Kidney (tissue), 14 donors: ENCODE data around the gene PRKN. TPM values are rescaled to one million over a fixed set of nuclear protein-coding genes. Genes with fewer than 3 reads are reported as not detected.

Experiments used
- DNase-seq, 5 donors: peaks; one replicate each; pipeline ENCODE4 v3.0.0-alpha.2; 2013 to 2020
- FAIRE-seq: peaks from 2 replicates; lab custom pipeline; 2012; peaks lifted over from hg19 to GRCh38; lab: Jason Lieb, UNC
- H3K27ac ChIP-seq, 2 donors: one replicate each; pipeline ENCODE4 v1.7.0; 2013; ENCODE audit warnings: low read depth in 2 of 2, low read length in 2 of 2, inconsistent platforms in 1 of 2
- H3K27me3 ChIP-seq: one replicate; pipeline ENCODE4 v1.7.1; 2013; ENCODE audit warnings: low read length, inconsistent platforms; ENCODE audit not compliant: control insufficient read depth, insufficient read depth
- H3K36me3 ChIP-seq, 3 donors: one replicate each; pipeline versions ENCODE4 v1.7.0 to v1.7.1; 2013; ENCODE audit warnings: low read length in 3 of 3, control low read depth in 1 of 3, inconsistent platforms in 1 of 3; ENCODE audit not compliant: insufficient read depth in 3 of 3, control insufficient read depth in 2 of 3
- H3K4me1 ChIP-seq, 3 donors: one replicate each; pipeline versions ENCODE4 v1.7.0 to v1.7.1; 2013; ENCODE audit warnings: low read length in 3 of 3, inconsistent platforms in 1 of 3, low read depth in 1 of 3; ENCODE audit not compliant: control insufficient read depth in 2 of 3, insufficient read depth in 2 of 3
- H3K4me3 ChIP-seq, 3 donors: one replicate each; pipeline versions ENCODE4 v1.7.0 to v1.8.1; 2013; ENCODE audit warnings: low read length in 3 of 3, control low read depth in 1 of 3, inconsistent platforms in 1 of 3
- H3K9ac ChIP-seq, 3 donors: one replicate each; pipeline versions ENCODE4 v1.7.0 to v1.7.1; 2013; ENCODE audit warnings: low read length in 3 of 3, control low read depth in 1 of 3, inconsistent platforms in 1 of 3
- H3K9me3 ChIP-seq, 3 donors: one replicate each; pipeline versions ENCODE4 v1.7.0 to v1.7.1; 2013; ENCODE audit warnings: low read length in 3 of 3, control low read depth in 1 of 3, inconsistent platforms in 1 of 3; ENCODE audit not compliant: control insufficient read depth in 2 of 3, insufficient read depth in 1 of 3
- CTCF ChIP-seq: IDR thresholded peaks from 3 replicates; pipeline ENCODE4 v1.5.1; 2012; ENCODE audit warnings: mild to moderate bottlenecking, moderate library complexity, borderline replicate concordance; ENCODE audit not compliant: insufficient read depth; ENCODE audit errors: extremely low read depth
- intact Hi-C: fragments of 100-400 bp; cut with DNase I; formaldehyde crosslinking; loops from one replicate; pipeline ENCODE4 v1.11.1; 2022
- polyA plus RNA-seq: library from polyadenylated mRNA; stranded (reverse); fragments of 350-450 nt; fragmentation: Illumina TruSeq; extraction: RNeasy Lipid Tissue Mini Kit (QIAGEN cat#74804); gene quantifications from one replicate; pipeline ENCODE4 v1.2.3, GENCODE V29; 2014; ENCODE audit warnings: low read depth, low replicate concordance; ENCODE audit not compliant: insufficient read depth
- total RNA-seq: library from RNA; stranded (reverse); fragmentation: NEBNext Ultra II Directional; extraction: Animal tissue kit (Norgen Biotek cat#: 25700); gene quantifications from one replicate; pipeline ENCODE4 v1.2.1, GENCODE V29; 2021
- donor health status: control.
- donor health status: control.
- donor health status: control.
- donor health status: control.
- donor health status: control.
- donor health status: DM: yes; HTN: yes; CAD: no.
- donor health status: Normal renal cell carcinoma (clear cell type).

The PRKN gene
- total and polyA plus RNA-seq, 2 donors from 2014 or later, result 8.6 to 10.4 TPM

GRCh38 chr6:162478192-162478671, 249.3 kb downstream of the PRKN start:
- Histone ChIP-seq H3K4me3 (peak overlapping the region in 2 of 3 donors; percentile 2 to 13), H3K9me3 (no peaks in the 10 kb centered on the region), H3K9ac (no peak overlapping the region), H3K36me3 (no peaks in the 10 kb centered on the region), H3K27me3 (no peaks in the 10 kb centered on the region), H3K4me1 (peaks cover 0 to 11% (median 4%) of the 10 kb centered on the region in 3 donors), H3K27ac (peak overlapping the region; percentile 26 to 32)
- TF ChIP-seq CTCF, result no peak
- intact Hi-C loops, result no loop called here
- DNase-seq (peak in 2 of 5 donors; percentile 33 to 34), FAIRE-seq (no peak)

- H3K4me1 ChIP-seq, result peaks cover 0 to 11% (median 4%) of the 10 kb centered on the region in 3 donors
- H3K27ac ChIP-seq, result no peak overlapping the region
- DNase-seq (no peak), FAIRE-seq (no peak)
- intact Hi-C loops, result no loop called here
- H3K9ac ChIP-seq, result no peak overlapping the region
- no peak for TF ChIP-seq CTCF
- H3K36me3 ChIP-seq, result no peaks in the 10 kb centered on the region
- H3K9me3 ChIP-seq, result no peaks in the 10 kb centered on the region
- no peak overlapping the region for H3K4me3 ChIP-seq
- no peaks in the 10 kb centered on the region for H3K27me3 ChIP-seq
Observed at GRCh38 chr6:162474722-162475121, 252.8 kb downstream of the PRKN start.

- H3K9ac ChIP-seq, result no peak overlapping the region
- intact Hi-C loops, result no loop called here
- H3K27me3 ChIP-seq, result no peaks in the 10 kb centered on the region
- TF ChIP-seq CTCF, result no peak
- no peaks in the 10 kb centered on the region for H3K9me3 ChIP-seq
- no peak overlapping the region for H3K27ac ChIP-seq
- H3K36me3 ChIP-seq, result no peaks in the 10 kb centered on the region
- no peaks in the 10 kb centered on the region for H3K4me1 ChIP-seq
- FAIRE-seq (no peak), DNase-seq (no peak)
- H3K4me3 ChIP-seq, result no peak overlapping the region
Observed at GRCh38 chr6:162471842-162472241, 255.7 kb downstream of the PRKN start.

- no peaks in the 10 kb centered on the region for H3K9me3 ChIP-seq
- no peaks in the 10 kb centered on the region for H3K27me3 ChIP-seq
- no peaks in the 10 kb centered on the region for H3K4me1 ChIP-seq
- no peak for TF ChIP-seq CTCF
- DNase-seq (no peak), FAIRE-seq (no peak)
- H3K36me3 ChIP-seq, result no peaks in the 10 kb centered on the region
- intact Hi-C loops, result no loop called here
- H3K27ac ChIP-seq, result no peak overlapping the region
- no peak overlapping the region for H3K4me3 ChIP-seq
- H3K9ac ChIP-seq, result no peak overlapping the region
Observed at GRCh38 chr6:162468326-162468725, 259.2 kb downstream of the PRKN start.
